HG03139 (cell line): ENCODE measurements around the gene SUMO4.

Source experiments
- ATAC-seq: cut with Tn5 transposase; IDR thresholded peaks from one replicate; pipeline ENCODE4 v1.9.1; 2021; ENCODE audit not compliant: unreplicated experiment

Gene SUMO4

GRCh38 chr6:149400050-149400449 lies at the start of gene SUMO4:
TSS of gene SUMO4 (plus strand) at chr6:149400262. CDS start at chr6:149400392, 130 bp downstream.
- ATAC-seq = no peak

GRCh38 chr6:149354009-149354408 lies 46.1 kb upstream of the SUMO4 start:
- no peak for ATAC-seq

- no peak for ATAC-seq
Measured at GRCh38 chr6:149356081-149356750, 43.8 kb upstream of the SUMO4 start.

GRCh38 chr6:149357726-149358538 lies 42.1 kb upstream of the SUMO4 start:
- ATAC-seq = no peak

- no peak for ATAC-seq
Measured at GRCh38 chr6:149359440-149359839, 40.6 kb upstream of the SUMO4 start.

- ATAC-seq = no peak
Measured at GRCh38 chr6:149360536-149360935, 39.5 kb upstream of the SUMO4 start.

- ATAC-seq = no peak
Measured at GRCh38 chr6:149362289-149362688, 37.8 kb upstream of the SUMO4 start.

GRCh38 chr6:149363154-149363553 lies 36.9 kb upstream of the SUMO4 start:
- ATAC-seq = no peak

- ATAC-seq = no peak
Measured at GRCh38 chr6:149364557-149364956, 35.5 kb upstream of the SUMO4 start.

GRCh38 chr6:149365197-149365596 lies 34.9 kb upstream of the SUMO4 start:
- no peak for ATAC-seq

GRCh38 chr6:149366267-149366921 lies 33.7 kb upstream of the SUMO4 start:
- ATAC-seq = no peak

- no peak for ATAC-seq
Measured at GRCh38 chr6:149368065-149368464, 32.0 kb upstream of the SUMO4 start.

GRCh38 chr6:149371154-149371553 lies 28.9 kb upstream of the SUMO4 start:
- ATAC-seq = no peak

GRCh38 chr6:149372062-149372461 lies 28.0 kb upstream of the SUMO4 start:
- no peak for ATAC-seq

- no peak for ATAC-seq
Measured at GRCh38 chr6:149373511-149373910, 26.6 kb upstream of the SUMO4 start.

- no peak for ATAC-seq
Measured at GRCh38 chr6:149379977-149380376, 20.1 kb upstream of the SUMO4 start.

GRCh38 chr6:149380523-149380922 lies 19.5 kb upstream of the SUMO4 start:
- ATAC-seq = no peak

GRCh38 chr6:149383371-149383770 lies 16.7 kb upstream of the SUMO4 start:
- ATAC-seq = no peak

GRCh38 chr6:149384464-149384863 lies 15.6 kb upstream of the SUMO4 start:
- no peak for ATAC-seq

- no peak for ATAC-seq
Measured at GRCh38 chr6:149385998-149386646, 13.9 kb upstream of the SUMO4 start.

GRCh38 chr6:149387779-149388512 lies 12.1 kb upstream of the SUMO4 start:
- no peak for ATAC-seq
